BE2C (cell line): Measurements from ENCODE around the gene GRM3.

ENCODE experiments used
- DNase-seq: peaks from one replicate; pipeline ENCODE4 v3.0.0-alpha.2; 2020
- H3K27me3 ChIP-seq: fragments of 250-450 bp; sonication (Bioruptor Pico); 2 replicates; pipeline ENCODE4 v1.5.1; 2020; ENCODE audit warnings: mild to moderate bottlenecking
- H3K36me3 ChIP-seq: fragments of 250-450 bp; sonication (Bioruptor Pico); 2 replicates; pipeline ENCODE4 v1.5.1; 2020; ENCODE audit warnings: mild to moderate bottlenecking
- H3K4me1 ChIP-seq: fragments of 250-450 bp; sonication (Bioruptor Pico); 2 replicates; pipeline ENCODE4 v1.5.1; 2020
- H3K4me3 ChIP-seq: 2 replicates; pipeline ENCODE4 v1.5.1; 2011; ENCODE audit warnings: low read depth, low read length
- H3K9me3 ChIP-seq: fragments of 250-450 bp; sonication (Bioruptor Pico); 2 replicates; pipeline ENCODE4 v1.5.1; 2020
- CTCF ChIP-seq: IDR thresholded peaks from 2 replicates; pipeline ENCODE4 v1.5.1; 2012; ENCODE audit warnings: mild to moderate bottlenecking, low read depth, low read length

GRM3 gene

GRCh38 chr7:86826948-86827347 lies 183.2 kb downstream of the GRM3 start:
- no peak overlapping the region for H3K4me3 ChIP-seq
- no peaks in the 10 kb centered on the region for H3K36me3 ChIP-seq
- no peak for DNase-seq
- no peak for TF ChIP-seq CTCF
- H3K9me3 ChIP-seq, result no peaks in the 10 kb centered on the region
- no peaks in the 10 kb centered on the region; the same call in 1 of the 2 replicates for H3K27me3 ChIP-seq
- no peaks in the 10 kb centered on the region for H3K4me1 ChIP-seq

- H3K27me3 ChIP-seq, result no peaks in the 10 kb centered on the region
- TF ChIP-seq CTCF, result no peak
- H3K4me3 ChIP-seq, result no peak overlapping the region
- no peaks in the 10 kb centered on the region for H3K36me3 ChIP-seq
- DNase-seq, result no peak
- no peaks in the 10 kb centered on the region for H3K4me1 ChIP-seq
- H3K9me3 ChIP-seq, result no peaks in the 10 kb centered on the region
These were observed 189.7 kb downstream of the GRM3 start for GRCh38 chr7:86833360-86833759.

- H3K36me3 ChIP-seq, result no peaks in the 10 kb centered on the region
- TF ChIP-seq CTCF, result no peak
- no peak for DNase-seq
- H3K4me3 ChIP-seq, result no peak overlapping the region
- no peaks in the 10 kb centered on the region for H3K27me3 ChIP-seq
- no peaks in the 10 kb centered on the region for H3K4me1 ChIP-seq
- no peaks in the 10 kb centered on the region for H3K9me3 ChIP-seq
These were observed 193.5 kb downstream of the GRM3 start for GRCh38 chr7:86837235-86837634.

GRCh38 chr7:86844608-86845007 lies 200.9 kb downstream of the GRM3 start:
- Histone ChIP-seq H3K4me1 (no peaks in the 10 kb centered on the region), H3K27me3 (no peaks in the 10 kb centered on the region), H3K4me3 (no peak overlapping the region), H3K36me3 (no peaks in the 10 kb centered on the region), H3K9me3 (no peaks in the 10 kb centered on the region)
- TF ChIP-seq CTCF, result no peak
- no peak for DNase-seq

- Histone ChIP-seq H3K9me3 (no peaks in the 10 kb centered on the region), H3K4me3 (no peak overlapping the region), H3K36me3 (no peaks in the 10 kb centered on the region), H3K4me1 (no peaks in the 10 kb centered on the region), H3K27me3 (no peaks in the 10 kb centered on the region)
- DNase-seq, result no peak
- TF ChIP-seq CTCF, result no peak
These were observed 202.9 kb downstream of the GRM3 start for GRCh38 chr7:86846494-86847190.

- no peak for DNase-seq
- Histone ChIP-seq H3K9me3 (no peaks in the 10 kb centered on the region), H3K27me3 (no peaks in the 10 kb centered on the region), H3K4me3 (no peak overlapping the region), H3K4me1 (no peaks in the 10 kb centered on the region), H3K36me3 (no peaks in the 10 kb centered on the region)
- no peak for TF ChIP-seq CTCF
These were observed 204.5 kb downstream of the GRM3 start for GRCh38 chr7:86848226-86848625.
